Endothelial cell of umbilical vein (primary cell): ENCODE results near the gene CCDC73.

Experiments used
- CTCF ChIP-seq, 2 donors: IDR thresholded peaks; 1 replicate in 1 of 2; 2 replicates in 1 of 2; pipeline ENCODE4 v1.5.1; 2011; ENCODE audit warnings: low read length in 2 of 2, mild to moderate bottlenecking in 2 of 2, moderate library complexity in 2 of 2, control low read depth in 1 of 2, inconsistent platforms in 1 of 2, low read depth in 1 of 2; ENCODE audit not compliant: insufficient read depth in 1 of 2; ENCODE audit errors: extremely low read depth in 1 of 2
- GATA2 ChIP-seq: IDR thresholded peaks from 2 replicates; pipeline ENCODE4 v1.7.0; 2011; ENCODE audit warnings: low read depth, mild to moderate bottlenecking, moderate library complexity, mixed read lengths, low read length; ENCODE audit not compliant: insufficient read length, insufficient read depth
- JUN ChIP-seq: IDR thresholded peaks from 2 replicates; pipeline ENCODE4 v1.6.1; 2011; ENCODE audit warnings: borderline replicate concordance, low read depth; ENCODE audit not compliant: insufficient read length, insufficient read depth
- MAX ChIP-seq: IDR thresholded peaks from 2 replicates; pipeline ENCODE4 v1.6.1; 2011; ENCODE audit not compliant: insufficient read depth, insufficient read length
- POLR2A ChIP-seq: IDR thresholded peaks from 2 replicates; pipeline ENCODE4 v1.6.1; 2012; ENCODE audit warnings: low read depth, mild to moderate bottlenecking, control low read depth, low read length
- POLR2AphosphoS5 ChIP-seq: IDR thresholded peaks from 2 replicates; pipeline ENCODE4 v1.6.1; 2012; ENCODE audit warnings: low read depth, mild to moderate bottlenecking, control low read depth, low read length, moderate library complexity; ENCODE audit not compliant: insufficient read depth

- no peak for TF ChIP-seq CTCF (IDR thresholded peaks at IDR 0.05; ENCODE audit: extremely low read depth in 1 of 2, insufficient read depth in 1 of 2, low read depth in 1 of 2, low read length in 2 of 2)
- no peak for TF ChIP-seq POLR2A
- TF ChIP-seq MAX: no peak
- no peak for TF ChIP-seq POLR2AphosphoS5
- TF ChIP-seq GATA2: no peak
- TF ChIP-seq JUN: peak; percentile 81
Measured at GRCh38 chr11:32706985-32707741, 87.3 kb downstream of the CCDC73 start.
